HG02973 (cell line): ENCODE measurements around the gene SV2A.

ENCODE experiments used
- ATAC-seq: cut with Tn5 transposase; IDR thresholded peaks from one replicate; pipeline ENCODE4 v1.9.1; 2021; ENCODE audit warnings: moderate library complexity; ENCODE audit not compliant: unreplicated experiment

The SV2A gene

DNA sequence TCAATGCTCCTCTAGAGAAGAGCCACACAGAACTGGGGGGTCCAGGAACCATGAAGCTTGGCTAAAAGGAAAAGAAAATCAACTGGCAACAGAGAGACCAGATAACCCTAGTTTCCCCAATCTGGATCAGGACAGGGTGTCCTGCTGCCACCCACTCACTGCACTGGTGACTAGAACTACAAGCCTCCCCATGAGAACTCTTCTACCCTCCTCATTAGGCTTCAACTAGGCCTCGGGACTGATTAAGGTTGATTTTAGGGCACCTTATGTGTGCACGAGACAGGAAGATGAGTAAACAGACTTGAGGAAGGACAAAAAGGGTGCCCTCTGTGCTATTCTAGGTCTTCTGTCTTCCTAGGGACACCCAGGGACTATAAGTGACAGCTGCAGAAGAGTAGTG is 12.2 kb upstream of the SV2A start:
- ATAC-seq, result no peak

DNA sequence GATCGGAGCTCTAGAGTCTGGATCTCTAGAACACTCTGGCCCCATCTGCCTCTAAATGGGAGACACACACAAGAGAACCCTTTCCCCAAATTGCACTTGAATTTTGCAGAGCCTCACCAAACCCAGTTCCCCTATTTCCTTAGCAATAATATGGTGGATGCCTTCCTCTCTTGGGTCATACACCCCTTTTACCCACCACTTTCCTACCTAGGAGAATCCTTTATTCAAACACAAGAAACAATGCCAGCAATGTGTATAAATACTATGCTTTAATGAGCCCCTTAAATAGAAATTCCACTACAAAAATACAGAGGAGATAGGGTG is 10.7 kb upstream of the SV2A start:
- ATAC-seq, result no peak

DNA sequence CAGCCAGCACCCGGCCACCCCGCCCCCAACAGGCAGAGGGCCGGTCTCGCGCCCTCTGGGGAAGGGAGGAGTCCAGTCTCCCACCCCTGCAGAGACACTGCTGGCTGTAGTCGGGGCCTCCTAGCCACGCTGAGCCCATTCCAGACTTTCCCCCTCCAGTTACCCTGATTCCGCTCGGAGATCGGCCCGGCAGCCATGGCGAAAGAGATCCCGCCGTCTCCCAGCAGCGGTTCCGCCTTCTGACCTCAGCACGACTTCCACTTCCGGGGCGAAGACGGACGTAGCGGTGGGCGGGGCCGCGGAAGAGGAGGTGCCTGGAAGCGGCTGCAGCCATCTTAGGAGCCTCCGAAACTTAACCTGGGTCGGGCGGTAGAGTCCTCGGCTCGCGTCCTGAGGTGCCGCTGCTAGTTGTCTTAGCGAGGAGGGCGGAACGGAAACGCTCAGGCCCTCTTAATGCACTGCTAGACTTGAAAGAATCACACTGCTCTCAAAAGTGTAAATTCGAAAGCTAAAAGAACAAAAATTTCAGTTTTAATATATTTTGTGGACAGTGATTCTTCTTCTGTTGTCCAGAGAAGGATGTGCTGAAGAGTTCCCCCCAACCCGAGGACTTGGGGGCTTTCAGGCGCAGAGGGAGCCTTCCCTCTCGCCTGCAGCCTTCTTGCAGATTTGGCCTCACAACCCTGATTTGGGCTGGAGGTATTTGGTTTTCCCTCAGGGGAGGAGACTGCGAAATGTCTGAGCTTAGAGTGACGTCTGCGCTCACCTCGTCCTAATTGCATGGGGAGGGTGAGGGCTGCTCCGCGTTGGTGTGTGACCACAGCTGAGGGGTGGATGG is 10.1 kb upstream of the SV2A start, which contains the start of gene SF3B4:
Gene SF3B4 (minus strand): TSS at position 241 of the 838 bp plus-strand sequence. CDS start 44 bp downstream, at position 197.
- peak; percentile 85 for ATAC-seq

DNA sequence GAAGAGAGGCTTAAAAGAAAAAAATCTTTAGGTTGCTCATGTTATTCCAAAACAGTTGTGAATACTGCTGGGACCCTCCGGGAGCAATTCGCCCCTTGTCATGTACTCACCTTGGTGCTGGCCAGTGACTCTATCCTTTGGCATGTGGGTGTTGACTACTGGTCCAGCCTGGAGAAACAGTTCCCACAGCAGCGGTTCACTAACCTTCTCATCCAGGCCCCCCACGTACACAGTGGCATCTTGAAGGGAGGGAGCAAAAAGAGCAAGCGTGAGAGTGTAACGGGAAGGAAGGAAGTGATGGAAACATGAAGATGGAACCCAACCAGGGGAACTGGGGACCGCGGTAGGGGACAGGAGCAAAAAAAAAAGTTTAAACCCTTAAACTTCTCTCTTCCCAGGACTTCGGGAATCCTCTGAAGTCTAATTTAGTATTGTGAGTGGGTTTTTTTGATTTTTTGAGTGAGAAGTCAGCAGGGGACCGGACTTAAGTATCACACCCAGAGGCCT is 9.5 kb upstream of the SV2A start:
- no peak for ATAC-seq

GRCh38 chr1:149926296-149926695 is 8.7 kb upstream of the SV2A start:
- ATAC-seq, result no peak

DNA sequence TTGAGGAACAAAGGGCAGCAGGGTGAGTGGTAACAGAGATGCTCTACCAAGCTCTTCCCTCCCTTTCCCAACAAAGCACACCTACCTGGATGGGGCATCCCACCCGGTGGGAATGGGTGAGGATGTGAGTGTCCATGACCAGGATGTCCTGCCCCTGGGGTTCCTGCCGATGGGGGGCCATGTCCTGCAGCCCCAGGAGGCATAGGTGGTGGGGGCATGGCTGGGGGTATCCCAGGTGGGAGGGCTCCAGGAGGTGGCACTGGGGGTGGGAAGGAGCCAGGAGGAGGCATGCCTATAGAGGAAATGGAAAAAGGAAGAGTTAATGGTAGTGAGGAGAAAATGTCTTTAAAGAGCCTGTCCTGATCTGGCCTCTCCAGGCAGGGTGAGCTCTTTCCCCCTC is 8.1 kb upstream of the SV2A start:
- ATAC-seq, result no peak

DNA sequence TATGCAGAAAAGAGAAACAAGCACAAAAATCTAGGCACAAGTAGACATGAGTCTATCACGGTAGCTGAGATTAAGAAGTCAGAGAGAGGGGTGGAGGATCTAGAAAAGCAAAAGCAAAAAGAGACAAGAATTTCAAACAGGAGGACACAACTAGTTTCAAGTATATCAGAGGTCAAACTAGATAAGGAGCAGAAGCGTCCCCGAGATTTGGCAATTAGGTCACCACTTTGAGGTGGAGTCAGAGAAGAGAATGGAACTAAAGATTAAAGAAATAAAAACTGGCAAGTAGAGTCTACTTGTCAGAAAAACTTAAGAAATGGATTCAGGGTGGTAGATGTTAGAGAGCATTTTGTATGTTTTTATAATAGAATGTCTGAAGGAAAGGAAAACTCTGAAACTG is 7.7 kb upstream of the SV2A start:
- ATAC-seq, result no peak

GRCh38 chr1:149923626-149924025 is 6.0 kb upstream of the SV2A start:
- no peak for ATAC-seq

GRCh38 chr1:149916898-149917252 is 769 bp downstream of the SV2A start:
- no peak for ATAC-seq

DNA sequence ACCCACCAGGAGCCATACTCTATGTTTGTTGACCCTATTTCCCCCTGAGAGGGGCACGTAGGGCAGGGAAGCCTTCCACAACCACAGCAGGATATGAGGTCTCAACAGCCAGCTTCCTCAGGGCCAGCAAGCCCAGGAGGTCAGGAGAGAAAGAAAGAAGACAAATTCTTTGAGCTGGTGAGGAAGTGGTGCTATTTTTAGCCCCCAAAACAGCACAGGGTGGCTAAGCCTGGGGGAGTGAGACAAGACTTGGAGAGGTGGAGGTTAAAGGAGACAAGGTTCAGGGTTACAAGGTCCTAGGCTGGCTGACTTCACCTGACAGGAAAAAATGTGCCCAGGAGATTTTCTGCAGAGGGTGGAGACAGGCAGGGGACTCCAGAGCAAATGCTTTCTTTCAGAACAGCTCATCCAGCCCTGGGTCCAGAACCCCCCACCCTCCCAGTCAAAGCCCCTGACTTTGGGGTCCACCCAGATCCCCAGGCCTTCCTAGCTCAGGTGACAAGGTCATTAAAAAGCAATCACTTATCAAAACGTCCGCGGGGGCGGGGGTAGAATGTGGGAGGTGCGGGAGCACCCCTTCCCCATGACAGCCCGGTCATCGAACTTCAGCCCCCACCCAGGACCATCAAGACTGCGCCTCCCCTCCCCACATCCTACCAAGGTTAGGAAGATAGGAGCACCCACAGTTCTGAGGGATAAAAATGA is 1.3 kb downstream of the SV2A start:
- no peak for ATAC-seq

DNA sequence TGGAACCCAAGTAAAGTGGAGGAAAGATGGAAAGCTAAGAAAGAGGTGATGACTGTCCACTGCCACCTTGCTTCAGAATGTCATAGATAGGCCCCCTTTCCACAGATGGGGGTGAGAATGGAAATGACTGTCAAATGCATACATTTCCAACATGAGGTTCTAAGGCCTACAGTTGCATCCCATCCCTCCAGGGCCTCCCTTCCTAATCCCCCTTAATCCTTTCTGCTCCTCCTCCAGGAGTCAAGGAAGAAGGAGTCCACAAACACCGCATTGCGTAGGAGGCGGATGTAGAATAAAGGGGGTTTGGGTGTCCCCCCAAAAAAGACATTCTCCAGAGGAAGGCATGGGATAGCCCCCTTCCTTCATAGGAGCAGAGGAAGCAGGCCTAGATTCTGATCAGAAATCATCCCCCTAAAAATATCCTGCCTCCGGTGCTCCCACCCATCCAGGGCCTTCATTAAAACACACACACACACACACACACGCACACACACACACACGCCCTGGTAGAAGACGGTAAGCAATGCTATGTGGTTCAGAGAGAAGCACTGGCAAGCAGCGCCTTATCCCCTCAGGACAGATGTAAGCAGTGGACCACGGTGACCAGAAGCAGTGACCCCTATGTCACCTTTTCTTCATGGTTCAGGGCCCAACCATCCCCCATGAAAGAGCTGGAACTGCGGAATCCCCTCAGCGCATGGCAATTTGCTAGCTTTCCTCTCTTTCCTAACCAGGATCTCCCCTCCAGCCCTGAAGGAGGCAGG is 2.0 kb downstream of the SV2A start:
- no peak for ATAC-seq

DNA sequence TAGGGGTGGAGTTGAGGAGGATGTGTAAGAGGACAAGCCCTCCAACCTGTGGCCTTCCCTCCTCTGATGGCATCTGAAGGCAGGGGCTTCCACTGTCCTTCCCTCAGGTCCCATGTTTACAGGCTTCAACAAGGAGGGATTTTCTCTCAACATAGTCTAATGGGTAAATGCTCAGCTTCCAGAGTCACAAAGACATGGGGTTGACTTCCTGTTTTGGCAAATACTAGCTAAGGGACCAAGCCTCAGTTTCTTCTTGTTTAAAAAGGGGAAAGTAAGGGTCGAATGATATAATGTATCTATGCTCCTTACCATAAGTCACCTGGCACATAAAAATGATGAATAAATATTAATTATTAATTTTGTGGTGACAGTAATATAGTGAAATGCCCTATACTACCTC is 3.1 kb downstream of the SV2A start:
- no peak for ATAC-seq

DNA sequence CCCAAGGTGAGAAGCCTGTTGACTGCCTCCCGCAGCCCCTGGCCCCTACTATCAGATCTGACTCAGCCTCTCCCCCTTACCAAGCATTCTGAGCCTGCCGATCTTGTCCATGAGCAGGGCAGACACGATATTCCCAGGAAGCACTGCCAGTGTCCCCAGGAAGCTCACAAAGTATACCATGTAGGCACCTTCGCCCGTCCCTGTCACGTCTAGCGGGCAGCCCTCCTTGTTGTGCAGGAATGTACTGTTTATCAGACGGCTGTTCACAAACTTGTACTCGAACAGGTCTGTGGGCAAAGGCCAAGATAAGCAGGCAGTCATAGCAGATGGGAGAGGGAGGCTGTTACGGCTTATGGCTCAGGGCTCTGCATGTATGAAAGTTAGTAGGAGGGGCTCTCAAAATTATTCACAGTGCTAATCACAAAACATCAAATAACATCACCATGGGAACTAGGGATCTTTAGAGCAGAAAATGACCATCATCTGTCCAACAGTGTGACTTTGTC is 11.0 kb downstream of the SV2A start:
- ATAC-seq, result no peak

- ATAC-seq, result no peak
Measured at GRCh38 chr1:149903836-149904491, 13.7 kb downstream of the SV2A start.

- ATAC-seq, result peak; percentile 85
Measured at GRCh38 chr1:149899460-149900284, 18.0 kb downstream of the SV2A start, which contains the start of gene BOLA1. Gene BOLA1 (plus strand): TSS chr1:149899568. CDS start chr1:149900060, 492 bp downstream.

DNA sequence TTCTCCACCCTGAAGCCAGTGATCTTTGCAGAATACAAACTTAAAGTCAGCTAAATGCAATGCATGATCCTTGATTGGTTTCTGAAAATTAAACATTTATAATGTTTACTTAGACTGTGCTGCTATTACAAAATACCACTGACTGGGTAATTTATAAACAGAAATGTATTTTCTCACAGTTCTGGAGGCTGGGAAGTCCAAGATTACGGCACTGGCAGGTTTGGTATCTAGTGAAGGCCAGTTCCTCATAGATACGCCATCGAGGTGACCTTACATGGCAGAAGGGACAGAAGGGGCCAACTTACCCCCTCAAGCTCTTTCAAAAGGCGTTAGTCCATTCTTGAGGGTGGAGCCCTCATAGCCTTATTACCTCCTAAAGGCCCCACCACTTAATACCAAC is 21.1 kb downstream of the SV2A start:
- ATAC-seq, result no peak

- no peak for ATAC-seq
Measured at GRCh38 chr1:149888999-149889289, 28.7 kb downstream of the SV2A start.

- no peak for ATAC-seq
Measured at GRCh38 chr1:149888247-149888998, 29.2 kb downstream of the SV2A start.

- ATAC-seq, result peak; percentile 39
Measured at GRCh38 chr1:149887456-149888246, 30.0 kb downstream of the SV2A start.
